Fibroblast of the aortic adventitia (primary cell): ENCODE measurements around the gene DRD4. TPM values are rescaled to one million over a fixed set of nuclear protein-coding genes. Genes with fewer than 3 reads are reported as not detected.

Experiments
- DNase-seq: peaks from one replicate; pipeline ENCODE4 v3.0.0-alpha.2; 2010; ENCODE audit warnings: low read depth
- H3K4me3 ChIP-seq: 2 replicates; pipeline ENCODE4 v1.5.1; 2011; ENCODE audit warnings: low read depth, mild to moderate bottlenecking, control low read depth, low read length, moderate library complexity
- total RNA-seq: library from RNA; depleted of rRNA; stranded (reverse); fragments of >200 nt; gene quantifications from 2 replicates; pipeline ENCODE4 v1.2.3, GENCODE V29; 2012; ENCODE audit warnings: low replicate concordance
- TF ChIP-seq, protein P1 (sequence below): IDR thresholded peaks from 2 replicates; pipeline ENCODE4 v1.5.1; 2011; ENCODE audit warnings: mild to moderate bottlenecking, low read length, control low read depth, inconsistent platforms; ENCODE audit not compliant: insufficient read depth

DRD4 gene
- total RNA-seq, 1 donor = 0.09 TPM

- no peak for DNase-seq
- H3K4me3 ChIP-seq = no peak overlapping the region
- TF ChIP-seq, protein P1, sequence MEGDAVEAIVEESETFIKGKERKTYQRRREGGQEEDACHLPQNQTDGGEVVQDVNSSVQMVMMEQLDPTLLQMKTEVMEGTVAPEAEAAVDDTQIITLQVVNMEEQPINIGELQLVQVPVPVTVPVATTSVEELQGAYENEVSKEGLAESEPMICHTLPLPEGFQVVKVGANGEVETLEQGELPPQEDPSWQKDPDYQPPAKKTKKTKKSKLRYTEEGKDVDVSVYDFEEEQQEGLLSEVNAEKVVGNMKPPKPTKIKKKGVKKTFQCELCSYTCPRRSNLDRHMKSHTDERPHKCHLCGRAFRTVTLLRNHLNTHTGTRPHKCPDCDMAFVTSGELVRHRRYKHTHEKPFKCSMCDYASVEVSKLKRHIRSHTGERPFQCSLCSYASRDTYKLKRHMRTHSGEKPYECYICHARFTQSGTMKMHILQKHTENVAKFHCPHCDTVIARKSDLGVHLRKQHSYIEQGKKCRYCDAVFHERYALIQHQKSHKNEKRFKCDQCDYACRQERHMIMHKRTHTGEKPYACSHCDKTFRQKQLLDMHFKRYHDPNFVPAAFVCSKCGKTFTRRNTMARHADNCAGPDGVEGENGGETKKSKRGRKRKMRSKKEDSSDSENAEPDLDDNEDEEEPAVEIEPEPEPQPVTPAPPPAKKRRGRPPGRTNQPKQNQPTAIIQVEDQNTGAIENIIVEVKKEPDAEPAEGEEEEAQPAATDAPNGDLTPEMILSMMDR = no peak
Observed at GRCh38 chr11:656866-657265, 19.8 kb downstream of the DRD4 start.

DNA sequence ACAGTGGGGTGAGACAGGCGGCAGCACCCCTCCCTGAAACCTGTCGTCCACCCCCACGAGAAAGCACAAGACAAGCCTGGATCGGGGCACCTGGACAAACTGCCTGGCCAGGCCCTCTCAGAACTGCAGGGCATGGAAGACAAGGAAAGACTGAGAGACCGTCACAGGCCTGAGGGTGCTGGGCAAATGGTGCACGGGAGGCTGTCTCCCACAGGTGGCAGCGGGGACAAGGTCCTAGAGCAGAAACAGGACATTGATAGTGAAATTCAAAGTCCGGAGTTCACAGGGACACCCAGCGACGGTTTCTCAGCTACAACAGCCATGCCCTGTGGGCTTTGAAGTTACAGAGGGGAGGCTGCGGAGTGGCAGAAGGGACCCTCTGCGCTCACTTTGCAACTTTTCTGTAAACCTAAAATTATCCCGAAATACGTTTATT is 20.6 kb downstream of the DRD4 start:
- no peak overlapping the region for H3K4me3 ChIP-seq
- DNase-seq = no peak
- TF ChIP-seq, protein P1 = no peak

DNA sequence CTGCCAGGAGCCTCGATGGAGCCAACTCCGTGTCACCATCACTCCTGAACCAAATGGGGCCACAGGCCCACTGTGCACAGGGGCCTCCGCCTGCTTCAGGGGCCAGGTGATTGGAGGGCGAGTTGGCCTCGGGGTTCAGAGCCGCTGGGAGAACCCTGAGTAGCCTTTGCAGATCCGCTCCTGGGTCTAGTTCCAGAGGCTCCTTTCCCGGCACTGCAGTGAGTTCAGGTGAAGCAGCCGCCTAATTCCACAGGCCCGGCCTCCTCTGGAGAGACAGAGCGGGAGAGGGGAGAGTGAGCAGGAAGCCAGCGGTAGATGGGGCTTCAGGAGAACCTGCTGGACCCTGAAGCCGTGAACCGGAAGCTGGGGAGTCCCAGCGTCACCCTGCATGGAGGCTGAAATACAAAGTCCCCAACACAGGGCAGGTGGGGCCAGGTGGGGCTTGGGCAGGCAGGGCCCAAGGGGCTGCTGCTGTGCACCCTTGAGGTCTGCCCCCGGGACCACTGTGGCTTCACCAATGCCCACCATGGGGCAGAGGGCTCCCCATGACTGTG is 22.5 kb downstream of the DRD4 start:
- TF ChIP-seq, protein P1 = no peak
- DNase-seq = no peak
- H3K4me3 ChIP-seq = no peak overlapping the region

GRCh38 chr11:660281-660680 is 23.2 kb downstream of the DRD4 start:
- TF ChIP-seq, protein P1 = no peak
- DNase-seq = no peak
- no peak overlapping the region for H3K4me3 ChIP-seq

- TF ChIP-seq, protein P1 = no peak
- H3K4me3 ChIP-seq = no peak overlapping the region
- DNase-seq = no peak
Observed at GRCh38 chr11:660681-661444, 23.8 kb downstream of the DRD4 start.

GRCh38 chr11:662689-663274 is 25.7 kb downstream of the DRD4 start:
- no peak overlapping the region for H3K4me3 ChIP-seq
- TF ChIP-seq, protein P1 = peak; percentile 76
- DNase-seq = peak; percentile 68
